GM18870 (cell line): Measurements from ENCODE around the gene GNG12.
"Not testable (repeated sequence)": the region's sequence is repeated elsewhere in the genome, so short reads cannot be mapped to it uniquely, and the experiment has no call there.

Experiments
- ATAC-seq: cut with Tn5 transposase; IDR thresholded peaks from one replicate; pipeline ENCODE4 v1.9.1; 2021; ENCODE audit warnings: moderate library complexity; ENCODE audit not compliant: unreplicated experiment

Gene GNG12

GRCh38 chr1:67665307-67665706 is 168.0 kb downstream of the GNG12 start:
- not testable (repeated sequence) for ATAC-seq

DNA sequence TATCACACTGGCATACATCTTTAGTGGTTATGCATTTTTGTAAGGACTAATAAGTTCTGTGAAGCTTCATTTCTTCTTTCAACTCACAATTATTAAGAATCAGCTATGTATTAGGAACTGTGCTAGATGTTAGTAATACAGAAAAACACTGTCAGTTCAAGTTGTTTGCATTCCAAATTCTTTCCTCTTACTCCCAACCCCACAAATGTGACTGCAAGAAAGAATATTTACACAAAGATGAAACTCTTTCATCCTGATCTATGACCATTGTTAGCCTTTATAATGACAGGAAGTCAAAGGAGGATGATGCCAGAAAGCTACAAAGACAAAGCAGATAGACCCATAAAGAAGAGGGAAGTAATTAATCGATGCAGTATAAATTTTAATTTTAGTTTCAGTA is 169.2 kb downstream of the GNG12 start:
- no peak for ATAC-seq

DNA sequence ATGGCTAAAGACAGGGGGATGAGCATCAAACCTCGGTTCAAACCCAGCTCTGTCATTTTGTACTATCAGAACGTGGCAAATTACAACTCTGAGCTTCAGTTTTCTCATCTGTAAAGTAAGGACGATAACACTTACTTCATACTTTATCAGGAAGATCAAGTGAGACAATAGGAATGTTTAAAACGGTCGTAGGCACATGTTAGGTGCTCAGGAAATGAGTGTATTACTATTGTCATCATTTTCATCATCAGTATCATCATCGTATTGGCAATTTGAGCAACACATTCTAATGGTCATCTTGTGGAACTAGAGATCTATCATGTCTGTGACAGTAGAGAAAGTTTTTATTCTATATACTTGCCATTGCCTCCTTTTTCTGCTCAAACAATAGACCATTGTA is 170.4 kb downstream of the GNG12 start:
- ATAC-seq: no peak

GRCh38 chr1:67659229-67659628 is 174.0 kb downstream of the GNG12 start:
- no peak for ATAC-seq

- ATAC-seq: not testable (repeated sequence)
Observed at GRCh38 chr1:67657152-67657551, 176.1 kb downstream of the GNG12 start.

DNA sequence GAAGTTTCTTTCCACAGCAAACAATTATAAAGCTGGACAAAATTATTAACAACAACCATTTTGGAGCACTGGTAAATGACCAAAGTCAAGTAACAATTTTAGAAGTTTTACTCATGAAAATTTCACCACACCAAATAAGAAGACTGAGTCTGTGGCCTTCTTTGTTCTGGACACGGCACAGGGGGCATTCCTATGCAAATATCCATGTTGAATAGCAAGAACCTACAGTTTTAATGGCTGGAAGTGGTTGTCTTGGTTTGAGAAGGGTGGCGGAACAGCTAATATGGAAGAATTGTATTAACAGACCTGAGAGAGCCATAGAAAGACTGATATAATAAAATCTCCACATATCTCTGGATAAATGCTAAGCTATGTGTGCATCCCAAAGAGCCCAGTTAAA is 177.7 kb downstream of the GNG12 start:
- ATAC-seq: no peak

DNA sequence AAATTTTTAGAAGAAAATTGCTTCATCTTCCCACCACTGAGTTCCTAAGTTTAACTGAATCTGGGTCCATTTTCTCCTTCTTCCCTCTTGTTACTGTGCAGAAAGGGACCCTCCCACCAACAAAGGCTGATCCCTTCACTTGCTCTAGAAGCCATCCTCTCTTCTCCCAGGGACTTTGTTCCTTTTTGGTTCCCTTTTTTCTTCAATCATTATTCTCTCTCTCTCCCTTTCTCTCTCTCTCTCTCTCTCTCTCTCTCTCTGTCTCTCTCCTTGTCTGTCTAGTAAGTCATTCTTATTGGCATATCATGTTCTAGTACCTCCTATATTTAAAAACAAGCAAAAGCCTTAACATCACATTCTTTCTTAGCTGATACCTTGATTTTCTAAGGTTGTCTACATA is 180.0 kb downstream of the GNG12 start:
- ATAC-seq: no peak

GRCh38 chr1:67652800-67653199 is 180.5 kb downstream of the GNG12 start:
- ATAC-seq: peak; percentile 41
